H1 (cell line): ENCODE results near the gene SKAP1. TPM values are rescaled to one million over a fixed set of nuclear protein-coding genes. Genes with fewer than 3 reads are reported as not detected.

Experiments used
- CTCF ChIA-PET: fragments of 300-600 bp; sonication (Branson Sonifier 250); formaldehyde crosslinking; loops from one replicate; lab custom pipeline; 2021; ENCODE audit not compliant: partially characterized antibody; lab: Charles Lee
- POLR2A ChIA-PET: fragments of 300-600 bp; sonication (Branson Sonifier 250); formaldehyde crosslinking; loops from one replicate; lab custom pipeline; 2021; ENCODE audit warnings: inconsistent platforms; ENCODE audit not compliant: partially characterized antibody; lab: Charles Lee
- DNase-seq, 2 experiments: peaks; one replicate each; pipeline versions ENCODE4 v3.0.0 to v3.0.0-alpha.2; 2010 to 2022; ENCODE audit warnings: low spot score in 2 of 2, low read depth in 1 of 2, mixed read lengths in 1 of 2
- FAIRE-seq: peaks from 2 replicates; lab custom pipeline; 2011; peaks lifted over from hg19 to GRCh38; lab: Jason Lieb, UNC
- H2AFZ ChIP-seq: 2 replicates; pipeline ENCODE4 v1.8.1; 2012; ENCODE audit warnings: low read length, inconsistent platforms
- H2AK5ac ChIP-seq: 2 replicates; pipeline ENCODE4 v1.6.1; 2013; ENCODE audit warnings: low read depth, low read length
- H2BK120ac ChIP-seq: replicated peaks from 2 replicates; pipeline ENCODE3; 2013; ENCODE audit warnings: low read depth, low read length, inconsistent platforms
- H2BK12ac ChIP-seq: 2 replicates; pipeline ENCODE4 v1.6.1; 2013; ENCODE audit warnings: low read depth, low read length
- H2BK15ac ChIP-seq: 2 replicates; pipeline ENCODE4 v1.6.1; 2013; ENCODE audit warnings: low read length
- H2BK20ac ChIP-seq: 2 replicates; pipeline ENCODE4 v1.6.1; 2013; ENCODE audit warnings: low read length
- H2BK5ac ChIP-seq: 2 replicates; pipeline ENCODE4 v1.6.1; 2013; ENCODE audit warnings: low read depth, low read length
- H3K14ac ChIP-seq: 2 replicates; pipeline ENCODE4 v1.6.1; 2013; ENCODE audit warnings: inconsistent platforms; ENCODE audit not compliant: insufficient read length
- H3K18ac ChIP-seq: 2 replicates; pipeline ENCODE4 v1.6.1; 2013; ENCODE audit warnings: low read length; ENCODE audit errors: extremely low read depth
- H3K23ac ChIP-seq: 2 replicates; pipeline ENCODE4 v1.6.1; 2013; ENCODE audit warnings: inconsistent platforms; ENCODE audit not compliant: insufficient read length
- H3K23me2 ChIP-seq: 2 replicates; pipeline ENCODE4 v1.6.1; 2013; ENCODE audit warnings: low read depth, low read length
- H3K27ac ChIP-seq: 2 replicates; pipeline ENCODE4 v1.6.1; 2011; ENCODE audit warnings: low read depth, low read length, inconsistent platforms
- H3K27me3 ChIP-seq, 4 experiments: replicated peaks in 1 of 4; 1 replicate in 1 of 4; 2 replicates in 3 of 4; pipeline versions ENCODE4 v1.6.1 to v1.8.1; 2011 to 2013; ENCODE audit warnings: low read length in 3 of 4, mild to moderate bottlenecking in 3 of 4, inconsistent platforms in 2 of 4, mixed read lengths in 2 of 4, moderate library complexity in 1 of 4; ENCODE audit not compliant: control insufficient read depth in 3 of 4, insufficient read depth in 3 of 4; ENCODE audit errors: extremely low read depth in 1 of 4
- H3K36me3 ChIP-seq, 4 experiments: 2 replicates each; pipeline versions ENCODE4 v1.6.1 to v1.8.1; 2011 to 2013; ENCODE audit warnings: mild to moderate bottlenecking in 4 of 4, low read length in 3 of 4, moderate library complexity in 2 of 4, control low read depth in 1 of 4, inconsistent platforms in 1 of 4; ENCODE audit not compliant: insufficient read depth in 4 of 4, control insufficient read depth in 2 of 4
- H3K4ac ChIP-seq: replicated peaks from 2 replicates; pipeline ENCODE3; 2013; ENCODE audit warnings: low read length, low read depth, mixed read lengths, inconsistent platforms; ENCODE audit not compliant: insufficient read length
- H3K4me1 ChIP-seq, 4 experiments: replicated peaks in 1 of 4; 1 replicate in 1 of 4; 2 replicates in 3 of 4; pipeline versions ENCODE4 v1.6.1 to v1.8.1; 2011 to 2013; ENCODE audit warnings: low read length in 3 of 4, inconsistent platforms in 2 of 4, mixed read lengths in 1 of 4; ENCODE audit not compliant: insufficient read depth in 4 of 4, control insufficient read depth in 3 of 4
- H3K4me2 ChIP-seq, 2 experiments: 2 replicates each; pipeline versions ENCODE4 v1.6.1 to v1.8.1; 2011 to 2013; ENCODE audit warnings: low read depth in 2 of 2, low read length in 2 of 2, control low read depth in 1 of 2, inconsistent platforms in 1 of 2, mild to moderate bottlenecking in 1 of 2; ENCODE audit not compliant: insufficient read depth in 1 of 2
- H3K4me3 ChIP-seq, 4 experiments: fragments of 200-600, 300-600 bp in 1 of 4; sonication (generic), shearing (Covaris generic), sonication (Bioruptor Twin) in 1 of 4; 2 replicates each; pipeline versions ENCODE4 v1.5.1 to v1.8.1; 2011 to 2016; ENCODE audit warnings: low read length in 4 of 4, low read depth in 3 of 4, control low read depth in 2 of 4, inconsistent platforms in 2 of 4, mild to moderate bottlenecking in 2 of 4, mixed read lengths in 1 of 4, moderate library complexity in 1 of 4; ENCODE audit not compliant: insufficient read depth in 2 of 4; ENCODE audit errors: extremely low read depth in 1 of 4
- H3K56ac ChIP-seq: replicated peaks from 2 replicates; pipeline ENCODE3; 2013; ENCODE audit warnings: low read depth, mild to moderate bottlenecking, mixed read lengths, low read length, inconsistent platforms; ENCODE audit not compliant: insufficient read length
- H3K79me1 ChIP-seq: 2 replicates; pipeline ENCODE4 v1.6.1; 2013; ENCODE audit warnings: low read depth, low read length, control low read depth
- H3K79me2 ChIP-seq, 2 experiments: 2 replicates each; pipeline versions ENCODE4 v1.6.1 to v1.8.1; 2012 to 2013; ENCODE audit warnings: low read length in 2 of 2, mild to moderate bottlenecking in 2 of 2, inconsistent platforms in 1 of 2; ENCODE audit not compliant: insufficient read depth in 2 of 2, control insufficient read depth in 1 of 2
- H3K9ac ChIP-seq, 4 experiments: replicated peaks in 1 of 4; 1 replicate in 1 of 4; 2 replicates in 3 of 4; pipeline versions ENCODE4 v1.6.1 to v1.8.1; 2011 to 2013; ENCODE audit warnings: low read depth in 3 of 4, low read length in 3 of 4, control low read depth in 2 of 4, mild to moderate bottlenecking in 2 of 4, moderate library complexity in 2 of 4, inconsistent platforms in 1 of 4; ENCODE audit errors: extremely low read depth in 1 of 4
- H3K9me3 ChIP-seq, 2 experiments: 2 replicates each; pipeline versions ENCODE4 v1.6.1 to v1.8.1; 2012 to 2013; ENCODE audit warnings: mild to moderate bottlenecking in 2 of 2, moderate library complexity in 2 of 2, control low read depth in 1 of 2, inconsistent platforms in 1 of 2, low read depth in 1 of 2, low read length in 1 of 2, mixed read lengths in 1 of 2; ENCODE audit not compliant: insufficient read depth in 2 of 2
- H4K20me1 ChIP-seq, 2 experiments: replicated peaks in 1 of 2; 2 replicates each; pipeline versions ENCODE3 to v1.8.1; 2011 to 2013; ENCODE audit warnings: inconsistent platforms in 2 of 2, low read length in 2 of 2, mild to moderate bottlenecking in 1 of 2; ENCODE audit not compliant: insufficient read depth in 2 of 2, control insufficient read depth in 1 of 2
- H4K5ac ChIP-seq: 2 replicates; pipeline ENCODE4 v1.6.1; 2013; ENCODE audit warnings: low read length, low read depth, mixed read lengths, inconsistent platforms; ENCODE audit not compliant: insufficient read length
- H4K8ac ChIP-seq: 2 replicates; pipeline ENCODE4 v1.8.0; 2013; ENCODE audit warnings: mild to moderate bottlenecking, moderate library complexity, low read length, inconsistent platforms; ENCODE audit not compliant: insufficient read depth; ENCODE audit errors: extremely low read depth
- H4K91ac ChIP-seq: replicated peaks from 2 replicates; pipeline ENCODE3; 2013; ENCODE audit warnings: low read length, mixed read lengths, inconsistent platforms; ENCODE audit not compliant: insufficient read length
- HDAC6 ChIP-seq: IDR thresholded peaks from one replicate; pipeline ENCODE4 v1.7.1; 2012; ENCODE audit warnings: low read depth, mild to moderate bottlenecking, inconsistent platforms, low read length, moderate library complexity
- JUND ChIP-seq: IDR thresholded peaks from 2 replicates; pipeline ENCODE4 v1.6.1; 2011; ENCODE audit warnings: mild to moderate bottlenecking, improper control_type of control experiment, low read length
- KDM4A ChIP-seq: IDR thresholded peaks from one replicate; pipeline ENCODE4 v1.7.1; 2012; ENCODE audit warnings: low read depth, mild to moderate bottlenecking, moderate library complexity, low read length, inconsistent platforms; ENCODE audit not compliant: severe bottlenecking
- SIN3A ChIP-seq, 2 experiments: IDR thresholded peaks in 1 of 2; conservative IDR thresholded peaks in 1 of 2; 2 replicates each; pipeline ENCODE4 v1.6.1; 2011 to 2012; ENCODE audit warnings: low read length in 2 of 2, improper control_type of control experiment in 1 of 2, low read depth in 1 of 2, mild to moderate bottlenecking in 1 of 2
- WGBS, 2 experiments: shearing (Covaris generic) in 1 of 2; methylation state at CpG; one replicate each; pipeline versions ENCODE4 v1.1.6 to v1.1.7; 2013 to 2015; ENCODE audit warnings: low lambda C conversion rate in 2 of 2, mixed read lengths in 2 of 2, inconsistent platforms in 1 of 2, low coverage in 1 of 2, missing lambda C conversion rate in 1 of 2; ENCODE audit not compliant: insufficient replicate concordance in 2 of 2, insufficient coverage in 1 of 2, insufficient read length in 1 of 2; ENCODE audit errors: extremely low coverage in 1 of 2, missing lambda C conversion rate in 1 of 2; 5-methylcytosine and 5-hydroxymethylcytosine counted together
- polyA plus RNA-seq, 7 experiments: library from polyadenylated mRNA; depleted of rRNA in 3 of 7; stranded (reverse) in 5 of 7; unstranded in 2 of 7; fragments of >200 nt in 5 of 7; fragments of 200-250 nt in 2 of 7; gene quantifications; 1 replicate in 5 of 7; 2 replicates in 1 of 7; 4 replicates in 1 of 7; pipeline versions ENCODE4 v1.2.1 to v1.2.3, GENCODE V29; 2011 to 2013; ENCODE audit warnings: missing spikeins in 2 of 7, mixed read lengths in 2 of 7
- total RNA-seq: library from RNA; stranded (reverse); fragmentation: NEBNext Ultra II Directional; extraction: Animal tissue kit (Norgen Biotek cat#: 25700); gene quantifications from 2 replicates; pipeline ENCODE4 v1.2.1, GENCODE V29; 2021

The SKAP1 gene
- total and polyA plus RNA-seq, 2 of the 8 experiments (the other 6 are each of a cell fraction or from before 2014, with no cell fraction given) = not detected

DNA sequence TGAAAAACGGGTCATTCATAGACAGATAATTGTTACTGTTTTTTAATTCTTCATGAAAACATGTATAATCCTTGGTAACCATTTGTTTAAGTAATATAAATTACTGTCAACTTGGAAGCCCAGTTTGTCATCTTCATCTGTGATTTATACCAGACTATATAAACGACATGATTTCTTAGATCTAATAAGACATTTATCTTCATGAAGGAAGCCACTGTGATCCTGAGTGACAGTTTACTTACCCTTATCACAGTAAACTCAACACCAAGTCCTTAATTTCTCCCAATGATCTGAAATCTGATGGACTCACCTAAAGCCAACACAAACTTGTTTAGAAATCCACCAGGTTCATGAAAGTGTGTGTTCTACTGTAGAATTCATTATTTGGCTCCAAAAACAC is 91.3 kb downstream of the SKAP1 start:
- H2BK15ac ChIP-seq = no peak overlapping the region
- no peaks in the 10 kb centered on the region for H3K79me2 ChIP-seq
- H4K20me1 ChIP-seq = no peaks in the 10 kb centered on the region
- no peak overlapping the region for H2BK120ac ChIP-seq
- no peak overlapping the region for H3K4me2 ChIP-seq
- no peaks in the 10 kb centered on the region for H3K4me1 ChIP-seq
- H3K27ac ChIP-seq = no peak overlapping the region
- no peak overlapping the region for H2AFZ ChIP-seq
- POLR2A ChIA-PET = interaction anchor here (0.6 kb wide), 1 partner anchor 126 kb away, joined by 3 read pairs; no protein-coding TSS in a partner anchor
- TF ChIP-seq KDM4A (no peak), SIN3A (conservative IDR thresholded peaks at IDR 0.05 in 1 of 2, IDR thresholded peaks at IDR 0.05 in 1 of 2; ENCODE audit: low read depth in 1 of 2, low read length in 2 of 2) (no peak), JUND (no peak), HDAC6 (no peak)
- no peak overlapping the region for H4K8ac ChIP-seq
- 72% methylated on average over 2 of the region's 2 CpGs; no CpG with 5 or more reads in 1 of the 2 experiments for WGBS, 2 experiments
- peaks cover 0 to 2% (median 0%) of the 10 kb centered on the region in 4 experiments; a peak in 2 of 7 replicates for H3K27me3 ChIP-seq
- H2BK12ac ChIP-seq = no peak overlapping the region
- no peak overlapping the region for H3K23ac ChIP-seq
- no peak for DNase-seq
- H3K36me3 ChIP-seq = no peaks in the 10 kb centered on the region
- H3K18ac ChIP-seq = no peak overlapping the region
- no peak overlapping the region for H3K56ac ChIP-seq
- no peak overlapping the region for H2AK5ac ChIP-seq
- H2BK20ac ChIP-seq = no peak overlapping the region
- CTCF ChIA-PET = interaction anchor here (0.9 to 3.6 kb wide), 8 partner anchors 13 to 259 kb away, joined by 3 to 23 read pairs (median 4); no protein-coding TSS in a partner anchor
- no peak overlapping the region for H3K4me3 ChIP-seq
- no peak overlapping the region for H4K5ac ChIP-seq
- FAIRE-seq = no peak
- H3K79me1 ChIP-seq = no peaks in the 10 kb centered on the region
- H3K9me3 ChIP-seq = no peaks in the 10 kb centered on the region
- H3K23me2 ChIP-seq = no peaks in the 10 kb centered on the region
- no peak overlapping the region for H3K9ac ChIP-seq
- H3K4ac ChIP-seq = no peak overlapping the region
- no peak overlapping the region for H3K14ac ChIP-seq
- no peak overlapping the region for H4K91ac ChIP-seq
- H2BK5ac ChIP-seq = no peak overlapping the region
